ENCODE results near the gene CBARP.

CBARP gene

DNA sequence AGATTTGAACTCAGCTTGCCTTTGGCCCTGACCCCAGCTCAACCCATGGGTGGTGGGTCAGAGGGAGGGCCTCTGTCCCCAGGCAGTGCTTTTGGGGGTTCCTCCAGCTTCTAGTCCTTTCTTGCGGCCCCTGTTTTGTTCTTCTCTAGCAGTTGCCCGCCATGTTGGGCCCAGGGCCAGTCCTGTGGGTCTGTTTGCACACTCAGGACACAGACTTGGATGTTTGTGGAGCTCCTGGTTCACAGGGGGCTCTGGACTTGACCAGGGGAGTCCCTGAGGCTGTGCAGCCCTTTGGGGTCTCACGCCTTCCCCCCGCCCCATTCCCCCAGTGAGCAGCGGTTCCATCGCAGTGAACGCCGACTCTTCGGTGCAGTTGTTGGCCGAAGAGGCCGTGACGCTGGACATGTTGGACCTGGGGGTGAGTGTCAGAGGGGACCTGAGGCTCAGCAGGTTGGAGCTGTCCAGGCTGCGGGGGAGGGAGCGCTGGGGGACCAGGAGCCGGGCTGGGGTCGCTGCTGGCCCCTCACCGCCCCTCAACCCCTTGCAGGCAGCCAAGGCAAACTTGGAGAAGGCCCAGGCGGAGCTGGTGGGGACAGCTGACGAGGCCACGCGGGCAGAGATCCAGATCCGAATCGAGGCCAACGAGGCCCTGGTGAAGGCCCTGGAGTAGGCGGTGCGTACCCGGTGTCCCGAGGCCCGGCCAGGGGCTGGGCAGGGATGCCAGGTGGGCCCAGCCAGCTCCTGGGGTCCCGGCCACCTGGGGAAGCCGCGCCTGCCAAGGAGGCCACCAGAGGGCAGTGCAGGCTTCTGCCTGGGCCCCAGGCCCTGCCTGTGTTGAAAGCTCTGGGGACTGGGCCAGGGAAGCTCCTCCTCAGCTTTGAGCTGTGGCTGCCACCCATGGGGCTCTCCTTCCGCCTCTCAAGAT is 6.2 kb upstream of the CBARP start:
- peak overlapping the region; percentile 99 for H3K27ac ChIP-seq
- TF ChIP-seq, protein P1, sequence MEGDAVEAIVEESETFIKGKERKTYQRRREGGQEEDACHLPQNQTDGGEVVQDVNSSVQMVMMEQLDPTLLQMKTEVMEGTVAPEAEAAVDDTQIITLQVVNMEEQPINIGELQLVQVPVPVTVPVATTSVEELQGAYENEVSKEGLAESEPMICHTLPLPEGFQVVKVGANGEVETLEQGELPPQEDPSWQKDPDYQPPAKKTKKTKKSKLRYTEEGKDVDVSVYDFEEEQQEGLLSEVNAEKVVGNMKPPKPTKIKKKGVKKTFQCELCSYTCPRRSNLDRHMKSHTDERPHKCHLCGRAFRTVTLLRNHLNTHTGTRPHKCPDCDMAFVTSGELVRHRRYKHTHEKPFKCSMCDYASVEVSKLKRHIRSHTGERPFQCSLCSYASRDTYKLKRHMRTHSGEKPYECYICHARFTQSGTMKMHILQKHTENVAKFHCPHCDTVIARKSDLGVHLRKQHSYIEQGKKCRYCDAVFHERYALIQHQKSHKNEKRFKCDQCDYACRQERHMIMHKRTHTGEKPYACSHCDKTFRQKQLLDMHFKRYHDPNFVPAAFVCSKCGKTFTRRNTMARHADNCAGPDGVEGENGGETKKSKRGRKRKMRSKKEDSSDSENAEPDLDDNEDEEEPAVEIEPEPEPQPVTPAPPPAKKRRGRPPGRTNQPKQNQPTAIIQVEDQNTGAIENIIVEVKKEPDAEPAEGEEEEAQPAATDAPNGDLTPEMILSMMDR (IDR thresholded peaks at IDR 0.05): peak; percentile 96
- no peak for TF ChIP-seq ZFX (IDR thresholded peaks at IDR 0.05; ENCODE audit: borderline replicate concordance)

DNA sequence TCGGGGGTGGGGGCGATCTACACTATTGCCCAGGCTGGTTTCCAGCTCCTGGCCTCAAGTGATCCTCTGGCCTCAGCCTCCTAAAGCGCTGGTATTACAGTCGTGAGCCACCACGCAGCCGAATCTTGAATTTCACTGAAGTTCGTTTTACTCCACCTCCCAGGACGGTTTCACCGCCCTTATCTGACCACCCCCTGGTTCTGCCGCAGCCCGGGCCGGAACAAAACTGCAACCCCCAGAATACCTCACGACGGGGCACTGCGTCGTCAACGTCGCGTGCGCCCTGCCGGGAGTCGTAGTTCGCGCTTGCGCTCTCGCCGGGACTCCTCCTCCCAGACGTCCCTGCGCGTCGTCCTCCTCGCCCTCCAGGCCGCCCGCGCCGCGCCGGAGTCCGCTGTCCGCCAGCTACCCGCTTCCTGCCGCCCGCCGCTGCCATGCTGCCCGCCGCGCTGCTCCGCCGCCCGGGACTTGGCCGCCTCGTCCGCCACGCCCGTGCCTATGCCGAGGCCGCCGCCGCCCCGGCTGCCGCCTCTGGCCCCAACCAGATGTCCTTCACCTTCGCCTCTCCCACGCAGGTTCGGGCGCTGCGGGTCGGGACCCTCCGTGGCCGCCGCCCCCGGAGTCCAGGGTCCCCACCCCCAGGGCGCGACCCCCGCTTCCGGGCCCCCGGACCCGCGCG is 3.8 kb upstream of the CBARP start, which contains the start of gene ATP5F1D:
Gene ATP5F1D (plus strand): TSS at position 335 of the 679 bp plus-strand sequence. CDS start 100 bp downstream, at position 435.
- no peak for TF ChIP-seq ZFX (IDR thresholded peaks at IDR 0.05; ENCODE audit: borderline replicate concordance)
- TF ChIP-seq, protein P1 (IDR thresholded peaks at IDR 0.05): no peak
- H3K27ac ChIP-seq: peak within 1 kb of the TSS; percentile 99

DNA sequence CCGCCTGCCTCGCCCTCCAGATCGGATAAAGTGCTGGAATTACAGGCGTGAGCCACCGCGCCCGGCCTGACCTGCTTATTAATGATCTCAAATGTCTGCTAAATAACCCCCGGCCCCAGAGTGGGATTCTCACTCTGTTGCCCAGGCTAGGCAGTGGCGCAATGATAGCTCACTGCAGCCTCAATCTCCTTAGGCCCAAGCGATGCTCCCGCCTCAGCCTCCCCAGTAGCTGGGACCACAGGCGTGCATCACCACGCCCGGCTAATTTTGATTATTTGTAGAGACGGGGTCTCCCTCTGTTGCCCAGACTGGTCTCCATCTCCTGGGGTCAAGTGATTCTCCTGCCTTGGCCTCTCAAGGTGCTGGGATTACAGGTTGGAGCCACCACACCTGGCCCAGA is 3.1 kb upstream of the CBARP start:
- H3K27ac ChIP-seq: peak overlapping the region; percentile 99
- no peak for TF ChIP-seq ZFX (IDR thresholded peaks at IDR 0.05; ENCODE audit: borderline replicate concordance)
- TF ChIP-seq, protein P1 (IDR thresholded peaks at IDR 0.05): no peak

DNA sequence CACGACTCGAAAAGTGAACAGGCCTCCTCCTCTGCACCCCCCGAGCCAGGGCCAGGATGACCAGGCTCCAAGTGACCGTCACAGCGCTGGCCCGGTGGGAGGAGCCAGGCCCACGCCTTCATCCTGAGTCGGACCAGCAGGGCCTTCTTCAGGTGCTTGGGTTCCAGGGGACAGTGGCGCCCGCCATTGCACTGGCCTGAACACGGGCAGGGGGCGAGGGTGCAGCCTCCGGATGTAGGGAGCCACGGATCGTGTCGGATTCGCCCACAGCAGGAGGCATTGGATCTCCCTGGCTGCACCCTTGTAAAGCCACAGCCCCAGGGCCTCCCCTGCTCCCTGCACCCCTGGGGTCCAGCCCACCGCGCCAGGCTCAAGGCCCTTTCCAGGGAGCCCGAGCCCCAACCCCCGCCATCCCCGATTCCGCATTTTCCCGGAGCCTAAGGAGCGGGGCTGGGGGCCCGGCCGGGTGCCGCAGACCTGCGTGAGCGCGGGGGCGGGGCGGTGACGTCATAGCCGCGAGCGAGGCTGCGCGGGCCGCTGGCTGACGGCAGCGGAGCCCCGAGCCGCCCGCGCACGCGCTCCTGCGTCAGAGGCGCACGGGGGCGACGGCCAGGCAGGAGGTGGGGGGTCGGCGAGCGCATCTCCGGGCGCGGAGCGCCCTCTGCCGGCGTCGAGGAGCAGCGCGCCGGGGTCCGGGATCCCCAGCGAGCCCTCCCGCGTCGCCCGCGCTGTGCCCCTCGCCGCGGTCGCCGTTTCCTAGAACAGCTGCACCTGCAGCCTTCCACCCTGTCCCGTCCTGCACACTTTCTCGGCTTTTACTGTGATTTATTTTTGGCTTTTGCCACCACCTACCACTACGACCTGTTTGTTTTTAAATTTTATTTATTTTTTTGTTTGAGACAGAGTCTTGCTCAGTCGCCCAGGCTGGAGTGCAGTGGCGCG is 2.3 kb upstream of the CBARP start:
- TF ChIP-seq, protein P1 (IDR thresholded peaks at IDR 0.05): peak; percentile 92
- TF ChIP-seq ZFX (IDR thresholded peaks at IDR 0.05; ENCODE audit: borderline replicate concordance): no peak
- H3K27ac ChIP-seq: peak overlapping the region; percentile 99

DNA sequence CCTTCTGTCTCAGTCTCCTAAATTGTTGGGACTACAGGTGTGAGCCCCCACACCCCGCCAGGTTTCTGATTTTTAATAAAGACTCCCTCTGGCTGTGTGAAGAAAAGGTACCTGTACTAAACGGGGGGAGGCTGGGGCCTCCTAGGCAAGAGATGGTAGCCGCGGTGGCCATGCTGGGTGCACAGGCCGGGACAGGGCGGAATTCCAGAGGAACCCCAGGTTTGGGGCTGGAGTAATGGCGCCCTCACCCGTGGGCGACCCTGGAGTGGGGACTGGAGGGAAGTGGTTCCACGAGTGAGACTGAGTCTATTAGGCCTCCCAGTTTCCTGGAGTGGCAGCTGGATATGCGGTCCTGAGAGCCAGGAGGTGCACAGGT is 1.6 kb upstream of the CBARP start:
- TF ChIP-seq ZFX (IDR thresholded peaks at IDR 0.05; ENCODE audit: borderline replicate concordance): no peak
- TF ChIP-seq, protein P1 (IDR thresholded peaks at IDR 0.05): no peak
- peak overlapping the region; percentile 99 for H3K27ac ChIP-seq

DNA sequence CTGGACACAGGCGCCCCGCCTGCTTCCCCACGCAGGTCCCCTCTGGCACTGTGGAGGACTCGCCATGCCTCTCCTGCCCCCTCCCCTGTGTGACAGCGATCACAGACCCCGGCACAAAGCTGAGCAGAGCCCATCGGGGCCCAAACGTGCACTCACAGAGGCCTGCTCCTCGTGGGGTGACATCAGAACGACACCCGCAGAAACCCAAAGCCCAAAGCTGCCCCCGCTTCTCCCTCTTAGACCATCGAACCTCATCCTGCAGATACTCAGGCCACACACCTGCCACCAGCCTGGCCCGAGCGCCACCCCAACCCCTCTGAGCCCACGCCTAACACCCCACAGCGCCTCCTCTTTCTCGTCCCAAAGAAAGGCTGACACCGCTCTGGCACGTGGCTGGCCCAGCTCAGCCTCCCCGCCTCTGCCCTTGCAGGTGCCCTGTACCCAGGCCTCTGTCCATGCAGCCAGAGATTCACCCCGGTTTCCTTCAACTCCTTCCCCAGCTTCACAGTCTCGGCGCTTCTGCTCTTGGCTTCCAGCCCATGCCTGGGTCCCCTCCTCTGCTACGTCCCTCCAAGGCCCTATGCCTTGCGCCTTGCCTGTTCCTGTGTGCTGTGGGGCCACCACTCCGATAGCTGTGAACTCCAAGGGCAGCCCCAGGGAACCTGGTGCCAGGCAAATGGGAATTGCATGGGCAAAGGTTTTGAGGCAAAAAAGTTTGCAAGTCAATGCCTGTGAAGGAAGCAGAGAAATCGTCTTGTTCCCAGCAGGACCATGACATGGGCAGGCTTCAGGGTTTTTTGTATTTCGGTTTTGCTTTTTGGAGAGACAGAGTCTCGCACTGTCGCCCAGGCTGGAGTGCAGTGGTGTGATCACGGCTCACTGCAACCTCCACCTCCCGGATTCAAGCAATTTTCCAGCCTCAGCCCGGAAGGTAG is 831 bp upstream of the CBARP start:
- peak overlapping the region; percentile 99 for H3K27ac ChIP-seq
- TF ChIP-seq, protein P1 (IDR thresholded peaks at IDR 0.05): no peak
- TF ChIP-seq ZFX (IDR thresholded peaks at IDR 0.05; ENCODE audit: borderline replicate concordance): no peak
